H9 (cell line): ENCODE data around the gene PTBP2. TPM values are rescaled to one million over a fixed set of nuclear protein-coding genes. Genes with fewer than 3 reads are reported as not detected.

Experiments used
- DNase-seq: peaks from one replicate; pipeline ENCODE4 v3.0.0-alpha.2; 2017
- H2AFZ ChIP-seq: one replicate; pipeline ENCODE4 v1.6.1; 2013; ENCODE audit warnings: mild to moderate bottlenecking, low read length, control low read depth, moderate library complexity
- H2AK5ac ChIP-seq: 2 replicates; pipeline ENCODE4 v1.6.1; 2013; ENCODE audit warnings: low read length, control low read depth, mixed read lengths; ENCODE audit not compliant: insufficient read length
- H2BK120ac ChIP-seq: one replicate; pipeline ENCODE4 v1.6.1; 2013; ENCODE audit warnings: low read depth, mild to moderate bottlenecking, low read length, control low read depth, inconsistent platforms; ENCODE audit not compliant: poor library complexity, severe bottlenecking
- H2BK12ac ChIP-seq: 2 replicates; pipeline ENCODE4 v1.6.1; 2013; ENCODE audit warnings: low read length, control low read depth, mixed read lengths, low read depth; ENCODE audit not compliant: insufficient read length
- H2BK15ac ChIP-seq: 2 replicates; pipeline ENCODE4 v1.6.1; 2013; ENCODE audit warnings: low read depth, low read length, control low read depth
- H2BK20ac ChIP-seq: one replicate; pipeline ENCODE4 v1.6.1; 2013; ENCODE audit warnings: low read depth, mild to moderate bottlenecking, low read length, control low read depth, inconsistent platforms; ENCODE audit not compliant: poor library complexity, severe bottlenecking
- H2BK5ac ChIP-seq: 2 replicates; pipeline ENCODE4 v1.6.1; 2013; ENCODE audit warnings: low read length, control low read depth, mixed read lengths; ENCODE audit not compliant: insufficient read length
- H3K14ac ChIP-seq: 2 replicates; pipeline ENCODE4 v1.6.1; 2013; ENCODE audit warnings: low read length, control low read depth; ENCODE audit not compliant: insufficient read depth
- H3K18ac ChIP-seq: 2 replicates; pipeline ENCODE4 v1.6.1; 2013; ENCODE audit warnings: low read depth, mild to moderate bottlenecking, mixed read lengths, low read length, control low read depth; ENCODE audit not compliant: insufficient read length
- H3K23ac ChIP-seq: 2 replicates; pipeline ENCODE4 v1.6.1; 2013; ENCODE audit warnings: low read length, control low read depth, mixed read lengths, low read depth; ENCODE audit not compliant: insufficient read length
- H3K23me2 ChIP-seq: 2 replicates; pipeline ENCODE4 v1.6.1; 2013; ENCODE audit warnings: low read depth, mild to moderate bottlenecking, mixed read lengths, low read length, control low read depth; ENCODE audit not compliant: insufficient read length, poor library complexity, severe bottlenecking
- H3K27ac ChIP-seq: 2 replicates; pipeline ENCODE4 v1.5.1; 2013; ENCODE audit warnings: low read length, control low read depth, mixed read lengths, low read depth; ENCODE audit not compliant: insufficient read length
- H3K27me3 ChIP-seq: 2 replicates; pipeline ENCODE4 v1.6.1; 2013; ENCODE audit warnings: low read length, control low read depth, inconsistent platforms; ENCODE audit not compliant: insufficient read depth
- H3K4ac ChIP-seq: 2 replicates; pipeline ENCODE4 v1.6.1; 2013; ENCODE audit warnings: low read depth, mild to moderate bottlenecking, control low read depth, inconsistent platforms, low read length, moderate library complexity
- H3K4me1 ChIP-seq: 2 replicates; pipeline ENCODE4 v1.6.1; 2013; ENCODE audit warnings: low read length, control low read depth, inconsistent platforms; ENCODE audit not compliant: insufficient read depth
- H3K4me2 ChIP-seq: 2 replicates; pipeline ENCODE4 v1.6.1; 2013; ENCODE audit warnings: low read length, control low read depth, mixed read lengths; ENCODE audit not compliant: insufficient read length, insufficient read depth
- H3K56ac ChIP-seq: 2 replicates; pipeline ENCODE4 v1.6.1; 2013; ENCODE audit warnings: low read depth, mild to moderate bottlenecking, mixed read lengths, low read length, control low read depth; ENCODE audit not compliant: insufficient read length
- H3K79me1 ChIP-seq: 2 replicates; pipeline ENCODE4 v1.6.1; 2013; ENCODE audit warnings: low read depth, mild to moderate bottlenecking, moderate library complexity, low read length, control low read depth, inconsistent platforms; ENCODE audit not compliant: insufficient read depth, poor library complexity, severe bottlenecking
- H3K79me2 ChIP-seq: 2 replicates; pipeline ENCODE4 v1.6.1; 2013; ENCODE audit warnings: low read length, control low read depth, inconsistent platforms; ENCODE audit not compliant: insufficient read depth
- H3K9ac ChIP-seq: 2 replicates; pipeline ENCODE4 v1.6.1; 2013; ENCODE audit warnings: low read length, control low read depth, mixed read lengths; ENCODE audit not compliant: insufficient read length; ENCODE audit errors: extremely low read depth
- H3K9me3 ChIP-seq: one replicate; pipeline ENCODE4 v1.6.1; 2013; ENCODE audit warnings: low read depth, low read length, inconsistent platforms; ENCODE audit not compliant: control insufficient read depth
- H3T11ph ChIP-seq: one replicate; pipeline ENCODE4 v1.6.1; 2013; ENCODE audit warnings: mild to moderate bottlenecking, low read length, control low read depth, inconsistent platforms
- H4K20me1 ChIP-seq: one replicate; pipeline ENCODE4 v1.6.1; 2013; ENCODE audit not compliant: control insufficient read depth, insufficient read length, insufficient read depth
- H4K5ac ChIP-seq: 2 replicates; pipeline ENCODE4 v1.6.1; 2013; ENCODE audit warnings: low read depth, mild to moderate bottlenecking, mixed read lengths, low read length, control low read depth; ENCODE audit not compliant: insufficient read length
- H4K8ac ChIP-seq: replicated peaks from 2 replicates; pipeline ENCODE4 v1.6.1; 2013; ENCODE audit warnings: low read length, control low read depth, mixed read lengths, low read depth; ENCODE audit not compliant: insufficient read length
- H4K91ac ChIP-seq: 2 replicates; pipeline ENCODE4 v1.6.1; 2013; ENCODE audit warnings: low read depth, mild to moderate bottlenecking, moderate library complexity, mixed read lengths, low read length, control low read depth; ENCODE audit not compliant: insufficient read length
- H3K27ac Mint-ChIP-seq, 3 experiments: 2 replicates in 2 of 3; 3 replicates in 1 of 3; pipeline ENCODE4 v1.8.0; 2020 to 2021; ENCODE audit warnings: mixed read lengths in 3 of 3, mild to moderate bottlenecking in 1 of 3, moderate library complexity in 1 of 3
- H3K27me3 Mint-ChIP-seq: 2 replicates; pipeline ENCODE4 v1.8.0; 2021; ENCODE audit warnings: low read depth, mild to moderate bottlenecking, moderate library complexity, mixed read lengths
- H3K36me3 Mint-ChIP-seq, 3 experiments: 2 replicates in 2 of 3; 3 replicates in 1 of 3; pipeline ENCODE4 v1.8.0; 2020 to 2021; ENCODE audit warnings: low read depth in 3 of 3, mixed read lengths in 3 of 3; ENCODE audit not compliant: insufficient read depth in 1 of 3
- H3K4me1 Mint-ChIP-seq, 2 experiments: 2 replicates each; pipeline ENCODE4 v1.8.0; 2020; ENCODE audit warnings: mixed read lengths in 2 of 2
- H3K4me3 Mint-ChIP-seq, 2 experiments: 2 replicates in 1 of 2; 3 replicates in 1 of 2; pipeline ENCODE4 v1.8.0; 2020 to 2021; ENCODE audit warnings: mild to moderate bottlenecking in 2 of 2, mixed read lengths in 2 of 2, moderate library complexity in 1 of 2
- H3K9me3 Mint-ChIP-seq, 2 experiments: 2 replicates in 1 of 2; 3 replicates in 1 of 2; pipeline ENCODE4 v1.8.0; 2020; ENCODE audit warnings: mild to moderate bottlenecking in 2 of 2, mixed read lengths in 2 of 2, moderate library complexity in 1 of 2
- CTCF ChIP-seq: fragments of 200-600 bp; sonication (generic); conservative IDR thresholded peaks from 3 replicates; pipeline ENCODE4 v1.8.0; 2021; ENCODE audit warnings: antibody characterized with exemption, mild to moderate bottlenecking
- WGBS: extraction: QIAGEN DNeasy Blood & Tissue Kit; methylation state at CpG from one replicate; pipeline ENCODE4 v1.1.7; 2013; ENCODE audit warnings: missing lambda C conversion rate, low lambda C conversion rate, mixed read lengths; ENCODE audit not compliant: insufficient read length; ENCODE audit errors: extremely low coverage; 5-methylcytosine and 5-hydroxymethylcytosine counted together
- total RNA-seq: library from RNA; stranded (reverse); gene quantifications from 2 replicates; pipeline ENCODE4 v1.2.1, GENCODE V29; 2021

PTBP2 gene
- total RNA-seq, 1 experiment from 2014 or later, result 75.4 TPM

- H3K14ac ChIP-seq, result no peak overlapping the region
- H3K23me2 ChIP-seq, result no peaks in the 10 kb centered on the region
- Mint-ChIP-seq H3K27me3 (no peaks in the 10 kb centered on the region), H3K9me3 (no peaks in the 10 kb centered on the region), H3K36me3 (no peaks in the 10 kb centered on the region), H3K27ac (no peak overlapping the region), H3K4me1 (no peaks in the 10 kb centered on the region), H3K4me3 (no peak overlapping the region)
- H4K5ac ChIP-seq, result no peak overlapping the region
- no peak overlapping the region for H2AK5ac ChIP-seq
- no peaks in the 10 kb centered on the region for H3K4me1 ChIP-seq
- no peaks in the 10 kb centered on the region for H4K20me1 ChIP-seq
- no peak overlapping the region for H2AFZ ChIP-seq
- DNase-seq, result no peak
- no peak overlapping the region for H3K18ac ChIP-seq
- no peak overlapping the region for H2BK15ac ChIP-seq
- no peak overlapping the region for H2BK20ac ChIP-seq
- no peak overlapping the region for H2BK120ac ChIP-seq
- WGBS, result no CpG with 5 or more reads among the region's 3 CpGs
- no peaks in the 10 kb centered on the region for H3K9me3 ChIP-seq
- no peak overlapping the region for H2BK12ac ChIP-seq
- no peak overlapping the region for H3K4me2 ChIP-seq
- H4K8ac ChIP-seq, result no peak overlapping the region
- no peak overlapping the region for H2BK5ac ChIP-seq
- H3K27me3 ChIP-seq, result no peaks in the 10 kb centered on the region
- TF ChIP-seq CTCF, result no peak
- H3K27ac ChIP-seq, result no peak overlapping the region
- no peak overlapping the region for H3K4ac ChIP-seq
- H3K9ac ChIP-seq, result no peak overlapping the region
- H4K91ac ChIP-seq, result no peak overlapping the region
- H3K56ac ChIP-seq, result no peak overlapping the region
- H3T11ph ChIP-seq, result no peak overlapping the region
- H3K79me2 ChIP-seq, result no peaks in the 10 kb centered on the region
- H3K79me1 ChIP-seq, result no peaks in the 10 kb centered on the region
- H3K23ac ChIP-seq, result no peak overlapping the region
Observed at GRCh38 chr1:96707023-96707422, 14.6 kb upstream of the PTBP2 start.
